ENCODE measurements around the gene ITGAD. TPM values are rescaled to one million over a fixed set of nuclear protein-coding genes. Genes with fewer than 3 reads are reported as not detected.

ITGAD gene
- polyA plus RNA-seq, 3 donors: 0.04 TPM; not detected in 2

GRCh38 chr16:31474773-31475738 is 81.9 kb downstream of the ITGAD start:
- Mint-ChIP-seq H3K4me3 (peak overlapping the region in 1 of 2 donors; percentile 54), H3K27me3 (ENCODE audit: low read depth in 3 of 3) (peaks cover 4 to 61% (median 49%) of the 10 kb centered on the region in 3 donors), H3K27ac (no peak overlapping the region), H3K9me3 (peaks cover 5 to 15% (median 7%) of the 10 kb centered on the region in 7 donors), H3K4me1 (peaks cover 36% of the 10 kb centered on the region), H3K36me3 (peaks cover 3% of the 10 kb centered on the region in 2 donors)
- intact Hi-C loops (cut with micrococcal nuclease): no loop called here
- H3K9ac ChIP-seq (ENCODE audit: insufficient read depth, low read length, poor library complexity, severe bottlenecking): no peak overlapping the region
- H3K4me1 ChIP-seq (ENCODE audit: control insufficient read depth in 1 of 2, insufficient read depth in 2 of 2, low read length in 2 of 2): peaks cover 26 to 35% of the 10 kb centered on the region in 2 donors
- no peaks in the 10 kb centered on the region for H3K36me3 ChIP-seq (replicated peaks in 1 of 2; ENCODE audit: control insufficient read depth in 1 of 2, insufficient read depth in 2 of 2, low read length in 2 of 2)
- H3K27me3 ChIP-seq (ENCODE audit: control insufficient read depth in 2 of 2, insufficient read depth in 2 of 2, low read length in 2 of 2): peaks cover 0 to 29% of the 10 kb centered on the region in 2 donors
- no peak overlapping the region for H3K27ac ChIP-seq (ENCODE audit: low read depth in 1 of 2, low read length in 2 of 2)
- no peak overlapping the region for H2AFZ ChIP-seq (ENCODE audit: insufficient read depth, low read depth, low read length, poor library complexity, severe bottlenecking)
- no peaks in the 10 kb centered on the region for H3K79me2 ChIP-seq (ENCODE audit: insufficient read depth, low read length)
- 100% methylated on average over 2 of the region's 12 CpGs for WGBS (ENCODE audit: insufficient coverage)
- TF ChIP-seq CTCF (IDR thresholded peaks at IDR 0.05): no peak
- H3K9me3 ChIP-seq (replicated peaks in 1 of 2; ENCODE audit: control insufficient read depth in 1 of 2, insufficient read depth in 1 of 2, low read length in 2 of 2): peaks cover 0 to 5% of the 10 kb centered on the region in 2 donors
- no peak overlapping the region for H3K4me2 ChIP-seq (replicated peaks; ENCODE audit: extremely low read depth, low read length, poor library complexity, severe bottlenecking)
- H3K4me3 ChIP-seq (replicated peaks in 1 of 3; ENCODE audit: low read depth in 2 of 3, low read length in 3 of 3): no peak overlapping the region
- DNase-seq: no peak
- H4K20me1 ChIP-seq (ENCODE audit: insufficient read depth, low read length): no peaks in the 10 kb centered on the region

GRCh38 chr16:31475946-31476302 is 82.8 kb downstream of the ITGAD start:
- peak overlapping the region; percentile 87 for H3K4me2 ChIP-seq (replicated peaks; ENCODE audit: extremely low read depth, low read length, poor library complexity, severe bottlenecking)
- no peak overlapping the region for H3K27ac ChIP-seq (ENCODE audit: low read depth in 1 of 2, low read length in 2 of 2)
- no peaks in the 10 kb centered on the region for H3K36me3 ChIP-seq (replicated peaks in 1 of 2; ENCODE audit: control insufficient read depth in 1 of 2, insufficient read depth in 2 of 2, low read length in 2 of 2)
- Mint-ChIP-seq H3K36me3 (peaks cover 3% of the 10 kb centered on the region in 2 donors), H3K9me3 (peaks cover 5 to 15% (median 7%) of the 10 kb centered on the region in 7 donors), H3K4me1 (peaks cover 40% of the 10 kb centered on the region), H3K27me3 (ENCODE audit: low read depth in 3 of 3) (peaks cover 4 to 59% (median 47%) of the 10 kb centered on the region in 3 donors), H3K27ac (peak overlapping the region in 1 of 7 donors; percentile 5), H3K4me3 (peak overlapping the region; percentile 86 to 91)
- H3K9me3 ChIP-seq (replicated peaks in 1 of 2; ENCODE audit: control insufficient read depth in 1 of 2, insufficient read depth in 1 of 2, low read length in 2 of 2): peaks cover 0 to 5% of the 10 kb centered on the region in 2 donors
- intact Hi-C loops (cut with micrococcal nuclease): no loop called here
- peaks cover 0 to 29% of the 10 kb centered on the region in 2 donors for H3K27me3 ChIP-seq (ENCODE audit: control insufficient read depth in 2 of 2, insufficient read depth in 2 of 2, low read length in 2 of 2)
- 65% methylated on average over 25 of the region's 26 CpGs for WGBS (ENCODE audit: insufficient coverage)
- H3K79me2 ChIP-seq (ENCODE audit: insufficient read depth, low read length): no peaks in the 10 kb centered on the region
- H4K20me1 ChIP-seq (ENCODE audit: insufficient read depth, low read length): no peaks in the 10 kb centered on the region
- no peak for TF ChIP-seq CTCF (IDR thresholded peaks at IDR 0.05)
- peak overlapping the region; percentile 43 for H3K9ac ChIP-seq (ENCODE audit: insufficient read depth, low read length, poor library complexity, severe bottlenecking)
- peak overlapping the region in 2 of 3 experiments; percentile 55 to 78 for H3K4me3 ChIP-seq (replicated peaks in 1 of 3; ENCODE audit: low read depth in 2 of 3, low read length in 3 of 3)
- peaks cover 26 to 38% of the 10 kb centered on the region in 2 donors for H3K4me1 ChIP-seq (ENCODE audit: control insufficient read depth in 1 of 2, insufficient read depth in 2 of 2, low read length in 2 of 2)
- peak overlapping the region; percentile 91 for H2AFZ ChIP-seq (ENCODE audit: insufficient read depth, low read depth, low read length, poor library complexity, severe bottlenecking)
- DNase-seq: no peak

Other genes with a start within 250 kb of the ITGAD start
- gene PRSS36, start 243.3 kb upstream of the ITGAD start, polyA plus RNA-seq: 1 to 10 TPM; 3.1 to 4.2 (median 3.4) TPM
- 100 to 1,000 TPM in 1 of 3 donors, 10 to 100 TPM in 2; 54.9 to 246 (median 78.5) TPM for gene FUS, start 213.2 kb upstream of the ITGAD start, polyA plus RNA-seq
- gene PYCARD, start 190.6 kb upstream of the ITGAD start, polyA plus RNA-seq: 100 to 1,000 TPM; 214 to 400 (median 374) TPM
- gene TRIM72, start 179.2 kb upstream of the ITGAD start, polyA plus RNA-seq: under 1 TPM in 1 of 3 donors, not detected in 2; 0.04 TPM
- not detected for gene PYDC1, start 176.2 kb upstream of the ITGAD start, polyA plus RNA-seq
- 100 to 1,000 TPM in 2 of 3 donors, 10 to 100 TPM in 1; 71.9 to 330 (median 117) TPM for gene ITGAM, start 133.4 kb upstream of the ITGAD start, polyA plus RNA-seq
- 100 to 1,000 TPM in 1 of 3 donors, 10 to 100 TPM in 2; 40.7 to 710 (median 71.3) TPM for gene ITGAX, start 38.2 kb upstream of the ITGAD start, polyA plus RNA-seq
- not detected for gene COX6A2, start 35.0 kb downstream of the ITGAD start, polyA plus RNA-seq
- gene ZNF843, start 49.5 kb downstream of the ITGAD start, polyA plus RNA-seq: under 1 TPM in 1 of 3 donors, not detected in 2; 0.03 TPM
- 1 to 10 TPM; 2.9 to 9.3 (median 4.2) TPM for gene ARMC5, start 66.2 kb downstream of the ITGAD start, polyA plus RNA-seq
- gene TGFB1I1, start 78.8 kb downstream of the ITGAD start, polyA plus RNA-seq: under 1 TPM in 2 of 3 donors, not detected in 1; 0.11 to 0.16 TPM
- under 1 TPM in 1 of 3 donors, not detected in 2; 0.04 TPM for gene SLC5A2, start 89.8 kb downstream of the ITGAD start, polyA plus RNA-seq
- gene RUSF1, start 115.1 kb downstream of the ITGAD start, polyA plus RNA-seq: 10 to 100 TPM; 10.3 to 45.1 (median 11.8) TPM
- gene AHSP, start 134.6 kb downstream of the ITGAD start, polyA plus RNA-seq: under 1 TPM in 1 of 3 donors, not detected in 2; 0.84 TPM

Data from CD14-positive monocyte (primary cell).